Thyroid gland (tissue), 4 donors: ENCODE data around the gene LRP8. TPM values are rescaled to one million over a fixed set of nuclear protein-coding genes. Genes with fewer than 3 reads are reported as not detected.

Experiments used
- DNase-seq, 2 donors: peaks; one replicate each; pipeline ENCODE4 v3.0.0-alpha.2; 2019
- H3K27ac ChIP-seq, 3 donors: fragments of 200-600 bp; sonication (generic); 1 replicate in 2 of 3; 2 replicates in 1 of 3; pipeline ENCODE4 v1.5.1; 2016 to 2019; ENCODE audit warnings: mild to moderate bottlenecking in 1 of 3, moderate library complexity in 1 of 3
- H3K27me3 ChIP-seq: fragments of 200-600 bp; sonication (generic); one replicate; pipeline ENCODE4 v1.5.1; 2019
- H3K36me3 ChIP-seq, 2 donors: fragments of 200-600 bp; sonication (generic); one replicate each; pipeline ENCODE4 v1.5.1; 2016 to 2019
- H3K4me1 ChIP-seq, 2 donors: fragments of 200-600 bp; sonication (generic); one replicate each; pipeline ENCODE4 v1.5.1; 2017 to 2019
- H3K4me3 ChIP-seq, 3 donors: fragments of 200-600 bp; sonication (generic); replicated peaks in 1 of 3; 1 replicate in 2 of 3; 2 replicates in 1 of 3; pipeline ENCODE4 v1.5.1; 2016; ENCODE audit warnings: mild to moderate bottlenecking in 1 of 3
- H3K9me3 ChIP-seq: fragments of 200-600 bp; sonication (generic); one replicate; pipeline ENCODE4 v1.5.1; 2017
- POLR2A ChIP-seq, 2 donors: fragments of 450-650 bp; IDR thresholded peaks; one replicate each; pipeline ENCODE4 v1.6.1; 2017; ENCODE audit warnings: antibody characterized with exemption in 2 of 2, mild to moderate bottlenecking in 2 of 2, moderate library complexity in 1 of 2
- WGBS, 2 donors: methylation state at CpG; one replicate each; pipeline ENCODE4 v1.1.5; 2017; 5-methylcytosine and 5-hydroxymethylcytosine counted together
- intact Hi-C: fragments of 100-400 bp; cut with DNase I; formaldehyde crosslinking; loops from one replicate; pipeline ENCODE4 v1.15.1; 2023
- total RNA-seq, 4 donors: library from RNA; depleted of rRNA; stranded (reverse); fragments of >200 nt; gene quantifications; one replicate each; pipeline ENCODE4 v1.2.3, GENCODE V29; 2016
- TF ChIP-seq, protein P1 (sequence below), 6 experiments: fragments of 200-600 bp in 3 of 6; fragments of 450-650 bp in 3 of 6; sonication (generic) in 3 of 6; IDR thresholded peaks; one replicate each; pipeline ENCODE4 v1.5.1; 2016 to 2019; ENCODE audit warnings: antibody characterized with exemption in 6 of 6, mild to moderate bottlenecking in 2 of 6, inconsistent platforms in 1 of 6, moderate library complexity in 1 of 6

Gene LRP8
- total RNA-seq, 4 donors from 2014 or later: 92.8 to 200 (median 143) TPM

DNA sequence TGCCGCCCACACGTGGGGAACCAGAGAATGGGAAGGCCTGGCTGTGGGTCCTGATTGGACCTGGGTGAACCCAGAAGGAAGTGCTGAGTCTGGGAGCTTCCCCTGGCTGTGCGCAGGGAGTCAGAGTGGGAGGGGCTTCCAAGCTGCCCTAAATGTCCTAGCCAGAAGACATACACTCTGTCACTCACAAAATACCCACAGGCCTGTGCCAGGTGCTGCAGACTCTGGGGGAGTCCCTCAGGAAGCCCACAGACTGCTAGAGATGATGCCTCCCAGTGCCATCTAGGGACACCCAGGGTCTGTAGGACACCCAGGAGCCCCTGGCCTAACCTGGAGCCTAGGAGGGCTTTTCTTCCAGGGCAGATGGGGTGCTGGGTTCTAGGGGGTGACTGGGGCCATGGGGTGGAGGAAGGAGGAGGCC, 33.7 kb upstream of the LRP8 start:
- Histone ChIP-seq H3K4me3 (no peak overlapping the region), H3K27me3 (no peaks in the 10 kb centered on the region), H3K36me3 (no peaks in the 10 kb centered on the region), H3K9me3 (no peaks in the 10 kb centered on the region), H3K27ac (no peak overlapping the region), H3K4me1 (peaks cover 4 to 6% of the 10 kb centered on the region in 2 donors)
- 90 to 97% methylated on average over 3 of the region's 3 CpGs for WGBS, 2 donors
- DNase-seq: no peak
- TF ChIP-seq, protein P1, sequence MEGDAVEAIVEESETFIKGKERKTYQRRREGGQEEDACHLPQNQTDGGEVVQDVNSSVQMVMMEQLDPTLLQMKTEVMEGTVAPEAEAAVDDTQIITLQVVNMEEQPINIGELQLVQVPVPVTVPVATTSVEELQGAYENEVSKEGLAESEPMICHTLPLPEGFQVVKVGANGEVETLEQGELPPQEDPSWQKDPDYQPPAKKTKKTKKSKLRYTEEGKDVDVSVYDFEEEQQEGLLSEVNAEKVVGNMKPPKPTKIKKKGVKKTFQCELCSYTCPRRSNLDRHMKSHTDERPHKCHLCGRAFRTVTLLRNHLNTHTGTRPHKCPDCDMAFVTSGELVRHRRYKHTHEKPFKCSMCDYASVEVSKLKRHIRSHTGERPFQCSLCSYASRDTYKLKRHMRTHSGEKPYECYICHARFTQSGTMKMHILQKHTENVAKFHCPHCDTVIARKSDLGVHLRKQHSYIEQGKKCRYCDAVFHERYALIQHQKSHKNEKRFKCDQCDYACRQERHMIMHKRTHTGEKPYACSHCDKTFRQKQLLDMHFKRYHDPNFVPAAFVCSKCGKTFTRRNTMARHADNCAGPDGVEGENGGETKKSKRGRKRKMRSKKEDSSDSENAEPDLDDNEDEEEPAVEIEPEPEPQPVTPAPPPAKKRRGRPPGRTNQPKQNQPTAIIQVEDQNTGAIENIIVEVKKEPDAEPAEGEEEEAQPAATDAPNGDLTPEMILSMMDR (IDR thresholded peaks at IDR 0.05): no peak
- TF ChIP-seq POLR2A (IDR thresholded peaks at IDR 0.05): no peak
- intact Hi-C loops: no loop called here

GRCh38 chr1:53359934-53360276, 32.0 kb upstream of the LRP8 start:
- WGBS, 2 donors: 50 to 68% methylated on average over 2 of the region's 2 CpGs
- Histone ChIP-seq H3K4me1 (no peaks in the 10 kb centered on the region), H3K27me3 (no peaks in the 10 kb centered on the region), H3K27ac (no peak overlapping the region), H3K9me3 (no peaks in the 10 kb centered on the region), H3K4me3 (no peak overlapping the region), H3K36me3 (no peaks in the 10 kb centered on the region)
- no peak for DNase-seq
- intact Hi-C loops: no loop called here
- TF ChIP-seq, protein P1 (IDR thresholded peaks at IDR 0.05): no peak
- TF ChIP-seq POLR2A (IDR thresholded peaks at IDR 0.05): no peak

- WGBS, 2 donors: 84 to 94% methylated on average over 3 to 4 of the region's 4 CpGs
Observed at GRCh38 chr1:53359225-53359933, 31.5 kb upstream of the LRP8 start.

DNA sequence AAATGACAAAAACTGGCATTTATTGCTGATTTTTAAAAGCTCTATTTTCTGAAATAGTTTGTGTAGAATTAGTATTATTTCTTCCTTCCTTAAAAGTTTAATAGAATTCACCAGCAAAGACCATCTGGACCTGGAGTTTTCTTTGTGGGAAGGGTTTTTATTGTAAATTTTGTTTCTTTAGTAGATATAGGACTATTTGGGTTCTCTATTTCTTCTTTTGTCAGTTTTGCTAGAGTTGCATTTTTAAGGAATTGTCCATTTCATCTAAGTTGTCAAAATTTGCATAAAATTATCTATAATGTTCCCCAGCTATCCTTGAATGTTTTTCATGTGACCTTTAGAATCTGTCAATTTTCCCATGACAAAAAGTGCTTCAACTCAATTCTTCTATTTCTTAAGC, 28.8 kb upstream of the LRP8 start:
- no peaks in the 10 kb centered on the region for H3K36me3 ChIP-seq
- TF ChIP-seq POLR2A (IDR thresholded peaks at IDR 0.05): no peak
- TF ChIP-seq, protein P1 (IDR thresholded peaks at IDR 0.05): no peak

More at GRCh38 chr1:53359225-53359933, 31.5 kb upstream of the LRP8 start:
- intact Hi-C loops: no loop called here
- Histone ChIP-seq H3K27me3 (no peaks in the 10 kb centered on the region), H3K4me3 (no peak overlapping the region), H3K9me3 (no peaks in the 10 kb centered on the region), H3K36me3 (no peaks in the 10 kb centered on the region), H3K27ac (no peak overlapping the region), H3K4me1 (no peaks in the 10 kb centered on the region)
- TF ChIP-seq, protein P1 (IDR thresholded peaks at IDR 0.05): no peak
- no peak for TF ChIP-seq POLR2A (IDR thresholded peaks at IDR 0.05)
- DNase-seq: no peak

GRCh38 chr1:53354119-53354518, 26.2 kb upstream of the LRP8 start:
- Histone ChIP-seq H3K9me3 (no peaks in the 10 kb centered on the region), H3K27me3 (no peaks in the 10 kb centered on the region), H3K4me3 (no peak overlapping the region), H3K4me1 (no peaks in the 10 kb centered on the region), H3K36me3 (no peaks in the 10 kb centered on the region), H3K27ac (no peak overlapping the region)
- intact Hi-C loops: no loop called here
- TF ChIP-seq, protein P1 (IDR thresholded peaks at IDR 0.05): no peak
- no peak for TF ChIP-seq POLR2A (IDR thresholded peaks at IDR 0.05)
- no peak for DNase-seq

More for the DNA sequence above, 28.8 kb upstream of the LRP8 start:
- no peaks in the 10 kb centered on the region for H3K27me3 ChIP-seq
- H3K9me3 ChIP-seq: no peaks in the 10 kb centered on the region
- no peaks in the 10 kb centered on the region for H3K4me1 ChIP-seq
- no peak for DNase-seq
- no peak overlapping the region for H3K4me3 ChIP-seq
- intact Hi-C loops: no loop called here
- H3K27ac ChIP-seq: no peak overlapping the region
